NCI-H82 (cell line): ENCODE measurements around the gene GDF15.
"Not testable (repeated sequence)": the region's sequence is repeated elsewhere in the genome, so short reads cannot be mapped to it uniquely, and the experiment has no call there.

Source experiments
- DNase-seq: peaks from one replicate; lab custom pipeline; 2025; lab: John Stamatoyannopoulos, UW

GDF15 gene

GRCh38 chr19:18364277-18364825 lies 21.6 kb upstream of the GDF15 start:
- DNase-seq, result not testable (repeated sequence)

GRCh38 chr19:18364826-18365528 lies 21.0 kb upstream of the GDF15 start:
- DNase-seq, result no peak

- DNase-seq, result no peak
Observed at GRCh38 chr19:18366021-18366435, 19.9 kb upstream of the GDF15 start.

- DNase-seq, result peak; percentile 66
Observed at GRCh38 chr19:18368504-18369222, 17.3 kb upstream of the GDF15 start.

- DNase-seq, result no peak
Observed at GRCh38 chr19:18373407-18373891, 12.5 kb upstream of the GDF15 start.

GRCh38 chr19:18373892-18374629 lies 11.9 kb upstream of the GDF15 start:
- peak; percentile 35 for DNase-seq

- DNase-seq, result no peak
Observed at GRCh38 chr19:18377026-18377425, 8.9 kb upstream of the GDF15 start.

- DNase-seq, result no peak
Observed at GRCh38 chr19:18379803-18380747, 5.9 kb upstream of the GDF15 start.

GRCh38 chr19:18380843-18381242 lies 5.1 kb upstream of the GDF15 start:
- no peak for DNase-seq

- not testable (repeated sequence) for DNase-seq
Observed at GRCh38 chr19:18383622-18384021, 2.3 kb upstream of the GDF15 start.

- no peak for DNase-seq
Observed at GRCh38 chr19:18384775-18385174, 1.2 kb upstream of the GDF15 start.

- no peak for DNase-seq
Observed at GRCh38 chr19:18385359-18385674, 641 bp upstream of the GDF15 start.

GRCh38 chr19:18386543-18387271 lies 749 bp downstream of the GDF15 start:
- no peak for DNase-seq

- peak; percentile 93 for DNase-seq
Observed at GRCh38 chr19:18388100-18388959, 2.4 kb downstream of the GDF15 start.

- no peak for DNase-seq
Observed at GRCh38 chr19:18388960-18389725, 3.2 kb downstream of the GDF15 start.

GRCh38 chr19:18389726-18390064 lies 3.7 kb downstream of the GDF15 start:
- no peak for DNase-seq

- DNase-seq, result peak; percentile 91
Observed at GRCh38 chr19:18390065-18390907, 4.3 kb downstream of the GDF15 start.

- no peak for DNase-seq
Observed at GRCh38 chr19:18391509-18392075, 5.6 kb downstream of the GDF15 start.
